H1 (cell line): ENCODE results near the gene MTG1. TPM values are rescaled to one million over a fixed set of nuclear protein-coding genes. Genes with fewer than 3 reads are reported as not detected.

Experiments
- CTCF ChIA-PET: fragments of 300-600 bp; sonication (Branson Sonifier 250); formaldehyde crosslinking; loops from one replicate; lab custom pipeline; 2021; ENCODE audit not compliant: partially characterized antibody; lab: Charles Lee
- POLR2A ChIA-PET: fragments of 300-600 bp; sonication (Branson Sonifier 250); formaldehyde crosslinking; loops from one replicate; lab custom pipeline; 2021; ENCODE audit warnings: inconsistent platforms; ENCODE audit not compliant: partially characterized antibody; lab: Charles Lee
- DNase-seq, 2 experiments: peaks; one replicate each; pipeline versions ENCODE4 v3.0.0 to v3.0.0-alpha.2; 2010 to 2022; ENCODE audit warnings: low spot score in 2 of 2, low read depth in 1 of 2, mixed read lengths in 1 of 2
- FAIRE-seq: peaks from 2 replicates; lab custom pipeline; 2011; peaks lifted over from hg19 to GRCh38; lab: Jason Lieb, UNC
- H2AFZ ChIP-seq: 2 replicates; pipeline ENCODE4 v1.8.1; 2012; ENCODE audit warnings: low read length, inconsistent platforms
- H2AK5ac ChIP-seq: 2 replicates; pipeline ENCODE4 v1.6.1; 2013; ENCODE audit warnings: low read depth, low read length
- H2BK120ac ChIP-seq: replicated peaks from 2 replicates; pipeline ENCODE3; 2013; ENCODE audit warnings: low read depth, low read length, inconsistent platforms
- H2BK12ac ChIP-seq: 2 replicates; pipeline ENCODE4 v1.6.1; 2013; ENCODE audit warnings: low read depth, low read length
- H2BK15ac ChIP-seq: 2 replicates; pipeline ENCODE4 v1.6.1; 2013; ENCODE audit warnings: low read length
- H2BK20ac ChIP-seq: 2 replicates; pipeline ENCODE4 v1.6.1; 2013; ENCODE audit warnings: low read length
- H2BK5ac ChIP-seq: 2 replicates; pipeline ENCODE4 v1.6.1; 2013; ENCODE audit warnings: low read depth, low read length
- H3K14ac ChIP-seq: 2 replicates; pipeline ENCODE4 v1.6.1; 2013; ENCODE audit warnings: inconsistent platforms; ENCODE audit not compliant: insufficient read length
- H3K18ac ChIP-seq: 2 replicates; pipeline ENCODE4 v1.6.1; 2013; ENCODE audit warnings: low read length; ENCODE audit errors: extremely low read depth
- H3K23ac ChIP-seq: 2 replicates; pipeline ENCODE4 v1.6.1; 2013; ENCODE audit warnings: inconsistent platforms; ENCODE audit not compliant: insufficient read length
- H3K23me2 ChIP-seq: 2 replicates; pipeline ENCODE4 v1.6.1; 2013; ENCODE audit warnings: low read depth, low read length
- H3K27ac ChIP-seq: 2 replicates; pipeline ENCODE4 v1.6.1; 2011; ENCODE audit warnings: low read depth, low read length, inconsistent platforms
- H3K27me3 ChIP-seq, 4 experiments: replicated peaks in 1 of 4; 1 replicate in 1 of 4; 2 replicates in 3 of 4; pipeline versions ENCODE4 v1.6.1 to v1.8.1; 2011 to 2013; ENCODE audit warnings: low read length in 3 of 4, mild to moderate bottlenecking in 3 of 4, inconsistent platforms in 2 of 4, mixed read lengths in 2 of 4, moderate library complexity in 1 of 4; ENCODE audit not compliant: control insufficient read depth in 3 of 4, insufficient read depth in 3 of 4; ENCODE audit errors: extremely low read depth in 1 of 4
- H3K36me3 ChIP-seq, 4 experiments: 2 replicates each; pipeline versions ENCODE4 v1.6.1 to v1.8.1; 2011 to 2013; ENCODE audit warnings: mild to moderate bottlenecking in 4 of 4, low read length in 3 of 4, moderate library complexity in 2 of 4, control low read depth in 1 of 4, inconsistent platforms in 1 of 4; ENCODE audit not compliant: insufficient read depth in 4 of 4, control insufficient read depth in 2 of 4
- H3K4ac ChIP-seq: replicated peaks from 2 replicates; pipeline ENCODE3; 2013; ENCODE audit warnings: low read length, low read depth, mixed read lengths, inconsistent platforms; ENCODE audit not compliant: insufficient read length
- H3K4me1 ChIP-seq, 4 experiments: replicated peaks in 1 of 4; 1 replicate in 1 of 4; 2 replicates in 3 of 4; pipeline versions ENCODE4 v1.6.1 to v1.8.1; 2011 to 2013; ENCODE audit warnings: low read length in 3 of 4, inconsistent platforms in 2 of 4, mixed read lengths in 1 of 4; ENCODE audit not compliant: insufficient read depth in 4 of 4, control insufficient read depth in 3 of 4
- H3K4me2 ChIP-seq, 2 experiments: 2 replicates each; pipeline versions ENCODE4 v1.6.1 to v1.8.1; 2011 to 2013; ENCODE audit warnings: low read depth in 2 of 2, low read length in 2 of 2, control low read depth in 1 of 2, inconsistent platforms in 1 of 2, mild to moderate bottlenecking in 1 of 2; ENCODE audit not compliant: insufficient read depth in 1 of 2
- H3K4me3 ChIP-seq, 4 experiments: fragments of 200-600, 300-600 bp in 1 of 4; sonication (generic), shearing (Covaris generic), sonication (Bioruptor Twin) in 1 of 4; 2 replicates each; pipeline versions ENCODE4 v1.5.1 to v1.8.1; 2011 to 2016; ENCODE audit warnings: low read length in 4 of 4, low read depth in 3 of 4, control low read depth in 2 of 4, inconsistent platforms in 2 of 4, mild to moderate bottlenecking in 2 of 4, mixed read lengths in 1 of 4, moderate library complexity in 1 of 4; ENCODE audit not compliant: insufficient read depth in 2 of 4; ENCODE audit errors: extremely low read depth in 1 of 4
- H3K56ac ChIP-seq: replicated peaks from 2 replicates; pipeline ENCODE3; 2013; ENCODE audit warnings: low read depth, mild to moderate bottlenecking, mixed read lengths, low read length, inconsistent platforms; ENCODE audit not compliant: insufficient read length
- H3K79me1 ChIP-seq: 2 replicates; pipeline ENCODE4 v1.6.1; 2013; ENCODE audit warnings: low read depth, low read length, control low read depth
- H3K79me2 ChIP-seq, 2 experiments: 2 replicates each; pipeline versions ENCODE4 v1.6.1 to v1.8.1; 2012 to 2013; ENCODE audit warnings: low read length in 2 of 2, mild to moderate bottlenecking in 2 of 2, inconsistent platforms in 1 of 2; ENCODE audit not compliant: insufficient read depth in 2 of 2, control insufficient read depth in 1 of 2
- H3K9ac ChIP-seq, 4 experiments: replicated peaks in 1 of 4; 1 replicate in 1 of 4; 2 replicates in 3 of 4; pipeline versions ENCODE4 v1.6.1 to v1.8.1; 2011 to 2013; ENCODE audit warnings: low read depth in 3 of 4, low read length in 3 of 4, control low read depth in 2 of 4, mild to moderate bottlenecking in 2 of 4, moderate library complexity in 2 of 4, inconsistent platforms in 1 of 4; ENCODE audit errors: extremely low read depth in 1 of 4
- H3K9me3 ChIP-seq, 2 experiments: 2 replicates each; pipeline versions ENCODE4 v1.6.1 to v1.8.1; 2012 to 2013; ENCODE audit warnings: mild to moderate bottlenecking in 2 of 2, moderate library complexity in 2 of 2, control low read depth in 1 of 2, inconsistent platforms in 1 of 2, low read depth in 1 of 2, low read length in 1 of 2, mixed read lengths in 1 of 2; ENCODE audit not compliant: insufficient read depth in 2 of 2
- H4K20me1 ChIP-seq, 2 experiments: replicated peaks in 1 of 2; 2 replicates each; pipeline versions ENCODE3 to v1.8.1; 2011 to 2013; ENCODE audit warnings: inconsistent platforms in 2 of 2, low read length in 2 of 2, mild to moderate bottlenecking in 1 of 2; ENCODE audit not compliant: insufficient read depth in 2 of 2, control insufficient read depth in 1 of 2
- H4K5ac ChIP-seq: 2 replicates; pipeline ENCODE4 v1.6.1; 2013; ENCODE audit warnings: low read length, low read depth, mixed read lengths, inconsistent platforms; ENCODE audit not compliant: insufficient read length
- H4K8ac ChIP-seq: 2 replicates; pipeline ENCODE4 v1.8.0; 2013; ENCODE audit warnings: mild to moderate bottlenecking, moderate library complexity, low read length, inconsistent platforms; ENCODE audit not compliant: insufficient read depth; ENCODE audit errors: extremely low read depth
- H4K91ac ChIP-seq: replicated peaks from 2 replicates; pipeline ENCODE3; 2013; ENCODE audit warnings: low read length, mixed read lengths, inconsistent platforms; ENCODE audit not compliant: insufficient read length
- ASH2L ChIP-seq: fragments of 200-600, 300-600 bp; sonication (generic); IDR thresholded peaks from one replicate; pipeline ENCODE4 v1.7.1; 2017; ENCODE audit warnings: low read length
- BCL11A ChIP-seq, 2 experiments: IDR thresholded peaks; one replicate each; pipeline ENCODE4 v1.6.1; 2011; ENCODE audit warnings: low read depth in 2 of 2, low read length in 2 of 2, mild to moderate bottlenecking in 2 of 2
- EP300 ChIP-seq, 2 experiments: IDR thresholded peaks; 1 replicate in 1 of 2; 2 replicates in 1 of 2; pipeline ENCODE4 v1.6.1; 2011 to 2012; ENCODE audit warnings: low read depth in 2 of 2, low read length in 2 of 2, mild to moderate bottlenecking in 2 of 2, borderline replicate concordance in 1 of 2, inconsistent platforms in 1 of 2, moderate library complexity in 1 of 2
- FOSL1 ChIP-seq: IDR thresholded peaks from 2 replicates; pipeline ENCODE4 v1.6.1; 2011; ENCODE audit warnings: mild to moderate bottlenecking, low read depth, low read length, moderate library complexity; ENCODE audit not compliant: insufficient read depth
- HDAC2 ChIP-seq, 2 experiments: fragments of 300-600 bp in 1 of 2; sonication (generic) in 1 of 2; IDR thresholded peaks; 2 replicates each; pipeline ENCODE4 v1.6.1; 2011 to 2012; ENCODE audit warnings: low read depth in 2 of 2, low read length in 2 of 2, mild to moderate bottlenecking in 2 of 2, moderate library complexity in 2 of 2, borderline replicate concordance in 1 of 2, inconsistent platforms in 1 of 2
- JUND ChIP-seq: IDR thresholded peaks from 2 replicates; pipeline ENCODE4 v1.6.1; 2011; ENCODE audit warnings: mild to moderate bottlenecking, improper control_type of control experiment, low read length
- RNF2 ChIP-seq: fragments of 200-900, 300-1000 bp; sonication (generic); IDR thresholded peaks from 2 replicates; pipeline ENCODE4 v1.7.1; 2016; ENCODE audit warnings: borderline replicate concordance, low read depth, mild to moderate bottlenecking, antibody characterized with exemption, low read length; ENCODE audit not compliant: poor library complexity, severe bottlenecking; ENCODE audit errors: missing control alignments
- SIN3A ChIP-seq, 2 experiments: IDR thresholded peaks in 1 of 2; conservative IDR thresholded peaks in 1 of 2; 2 replicates each; pipeline ENCODE4 v1.6.1; 2011 to 2012; ENCODE audit warnings: low read length in 2 of 2, improper control_type of control experiment in 1 of 2, low read depth in 1 of 2, mild to moderate bottlenecking in 1 of 2
- SP4 ChIP-seq: IDR thresholded peaks from 2 replicates; pipeline ENCODE4 v1.6.1; 2012; ENCODE audit warnings: low read length, inconsistent platforms
- SUZ12 ChIP-seq: fragments of 200-600 bp; sonication (generic); IDR thresholded peaks from 2 replicates; pipeline ENCODE4 v1.6.1; 2012; ENCODE audit warnings: mild to moderate bottlenecking, inconsistent platforms, low read length, moderate library complexity, mixed read lengths
- WGBS, 2 experiments: shearing (Covaris generic) in 1 of 2; methylation state at CpG; one replicate each; pipeline versions ENCODE4 v1.1.6 to v1.1.7; 2013 to 2015; ENCODE audit warnings: low lambda C conversion rate in 2 of 2, mixed read lengths in 2 of 2, inconsistent platforms in 1 of 2, low coverage in 1 of 2, missing lambda C conversion rate in 1 of 2; ENCODE audit not compliant: insufficient replicate concordance in 2 of 2, insufficient coverage in 1 of 2, insufficient read length in 1 of 2; ENCODE audit errors: extremely low coverage in 1 of 2, missing lambda C conversion rate in 1 of 2; 5-methylcytosine and 5-hydroxymethylcytosine counted together
- polyA plus RNA-seq, 7 experiments: library from polyadenylated mRNA; depleted of rRNA in 3 of 7; stranded (reverse) in 5 of 7; unstranded in 2 of 7; fragments of >200 nt in 5 of 7; fragments of 200-250 nt in 2 of 7; gene quantifications; 1 replicate in 5 of 7; 2 replicates in 1 of 7; 4 replicates in 1 of 7; pipeline versions ENCODE4 v1.2.1 to v1.2.3, GENCODE V29; 2011 to 2013; ENCODE audit warnings: missing spikeins in 2 of 7, mixed read lengths in 2 of 7
- total RNA-seq: library from RNA; stranded (reverse); fragmentation: NEBNext Ultra II Directional; extraction: Animal tissue kit (Norgen Biotek cat#: 25700); gene quantifications from 2 replicates; pipeline ENCODE4 v1.2.1, GENCODE V29; 2021

The MTG1 gene
- total and polyA plus RNA-seq, 2 of the 8 experiments (the other 6 are each of a cell fraction or from before 2014, with no cell fraction given): 56.6 to 81.6 TPM

GRCh38 chr10:133356549-133357284 is 37.2 kb upstream of the MTG1 start:
- no peak overlapping the region for H4K5ac ChIP-seq
- H2BK12ac ChIP-seq: no peak overlapping the region
- H3K4ac ChIP-seq: peak overlapping the region; percentile 69
- 53% methylated on average over 21 of the region's 27 CpGs; no CpG with 5 or more reads in 1 of the 2 experiments for WGBS, 2 experiments
- H3K79me2 ChIP-seq: no peaks in the 10 kb centered on the region
- H3K36me3 ChIP-seq: no peaks in the 10 kb centered on the region; a peak in 3 of 8 replicates
- no peak overlapping the region for H2BK20ac ChIP-seq
- peak overlapping the region; percentile 54 for H4K91ac ChIP-seq
- H3K9me3 ChIP-seq: no peaks in the 10 kb centered on the region
- DNase-seq (no peak), FAIRE-seq (no peak)
- ChIA-PET POLR2A (interaction anchor here (0.6 to 5.0 kb wide), 11 partner anchors 10 to 96 kb away, joined by 3 to 38 read pairs (median 7); partner anchors contain the start of genes CALY and PRAP1), CTCF (interaction anchor here (0.6 to 4.9 kb wide), 3 partner anchors 12 to 27 kb away, joined by 3 to 57 read pairs (median 9); no protein-coding TSS in a partner anchor)
- H3K79me1 ChIP-seq: no peaks in the 10 kb centered on the region; the same call in 1 of the 2 replicates
- H3K23me2 ChIP-seq: peaks cover 6% of the 10 kb centered on the region; the same call in 1 of the 2 replicates
- H3K18ac ChIP-seq: peak overlapping the region; percentile 93; the same call in 1 of the 2 replicates
- H3K27me3 ChIP-seq: peaks cover 0 to 19% (median 7%) of the 10 kb centered on the region in 4 experiments; a peak in 5 of 7 replicates
- H3K14ac ChIP-seq: no peak overlapping the region
- H4K8ac ChIP-seq: peak overlapping the region; percentile 83; the same call in 1 of the 2 replicates
- H3K4me3 ChIP-seq: peak overlapping the region; percentile 51 to 78 (median 68)
- peaks cover 7 to 16% of the 10 kb centered on the region in 2 experiments for H4K20me1 ChIP-seq
- no peak overlapping the region for H2BK120ac ChIP-seq
- no peak overlapping the region for H3K27ac ChIP-seq
- peaks cover 0 to 6% (median 3%) of the 10 kb centered on the region in 4 experiments; a peak in 4 of 7 replicates for H3K4me1 ChIP-seq
- 0 out of 2 replicates have a peak overlapping the region, but pooled peaks have one; percentile 52 for H2BK5ac ChIP-seq
- H3K56ac ChIP-seq: peak overlapping the region; percentile 46
- peak overlapping the region; percentile 46 to 54 (median 52); a peak in 4 of 7 replicates for H3K9ac ChIP-seq
- no peak overlapping the region for H3K23ac ChIP-seq
- H2BK15ac ChIP-seq: no peak overlapping the region
- no peak overlapping the region for H2AFZ ChIP-seq
- peak overlapping the region; percentile 76 to 80 for H3K4me2 ChIP-seq
- no peak overlapping the region for H2AK5ac ChIP-seq
- TF ChIP-seq JUND (no peak), HDAC2 (IDR thresholded peaks at IDR 0.05; ENCODE audit: borderline replicate concordance in 1 of 2, low read depth in 2 of 2, low read length in 2 of 2) (no peak), FOSL1 (no peak), BCL11A (IDR thresholded peaks at IDR 0.05; ENCODE audit: low read depth in 2 of 2, low read length in 2 of 2) (no peak), SUZ12 (no peak), SP4 (no peak), EP300 (IDR thresholded peaks at IDR 0.05; ENCODE audit: borderline replicate concordance in 1 of 2, low read depth in 2 of 2, low read length in 2 of 2) (no peak), RNF2 (no peak), SIN3A (conservative IDR thresholded peaks at IDR 0.05 in 1 of 2, IDR thresholded peaks at IDR 0.05 in 1 of 2; ENCODE audit: low read depth in 1 of 2, low read length in 2 of 2) (no peak), ASH2L (no peak)
